H9 (cell line): ENCODE measurements around the gene NOSIP. TPM values are rescaled to one million over a fixed set of nuclear protein-coding genes. Genes with fewer than 3 reads are reported as not detected.

ENCODE experiments used
- DNase-seq: peaks from one replicate; pipeline ENCODE4 v3.0.0-alpha.2; 2017
- H2AFZ ChIP-seq: one replicate; pipeline ENCODE4 v1.6.1; 2013; ENCODE audit warnings: mild to moderate bottlenecking, low read length, control low read depth, moderate library complexity
- H2AK5ac ChIP-seq: 2 replicates; pipeline ENCODE4 v1.6.1; 2013; ENCODE audit warnings: low read length, control low read depth, mixed read lengths; ENCODE audit not compliant: insufficient read length
- H2BK120ac ChIP-seq: one replicate; pipeline ENCODE4 v1.6.1; 2013; ENCODE audit warnings: low read depth, mild to moderate bottlenecking, low read length, control low read depth, inconsistent platforms; ENCODE audit not compliant: poor library complexity, severe bottlenecking
- H2BK12ac ChIP-seq: 2 replicates; pipeline ENCODE4 v1.6.1; 2013; ENCODE audit warnings: low read length, control low read depth, mixed read lengths, low read depth; ENCODE audit not compliant: insufficient read length
- H2BK15ac ChIP-seq: 2 replicates; pipeline ENCODE4 v1.6.1; 2013; ENCODE audit warnings: low read depth, low read length, control low read depth
- H2BK20ac ChIP-seq: one replicate; pipeline ENCODE4 v1.6.1; 2013; ENCODE audit warnings: low read depth, mild to moderate bottlenecking, low read length, control low read depth, inconsistent platforms; ENCODE audit not compliant: poor library complexity, severe bottlenecking
- H2BK5ac ChIP-seq: 2 replicates; pipeline ENCODE4 v1.6.1; 2013; ENCODE audit warnings: low read length, control low read depth, mixed read lengths; ENCODE audit not compliant: insufficient read length
- H3K14ac ChIP-seq: 2 replicates; pipeline ENCODE4 v1.6.1; 2013; ENCODE audit warnings: low read length, control low read depth; ENCODE audit not compliant: insufficient read depth
- H3K18ac ChIP-seq: 2 replicates; pipeline ENCODE4 v1.6.1; 2013; ENCODE audit warnings: low read depth, mild to moderate bottlenecking, mixed read lengths, low read length, control low read depth; ENCODE audit not compliant: insufficient read length
- H3K23ac ChIP-seq: 2 replicates; pipeline ENCODE4 v1.6.1; 2013; ENCODE audit warnings: low read length, control low read depth, mixed read lengths, low read depth; ENCODE audit not compliant: insufficient read length
- H3K23me2 ChIP-seq: 2 replicates; pipeline ENCODE4 v1.6.1; 2013; ENCODE audit warnings: low read depth, mild to moderate bottlenecking, mixed read lengths, low read length, control low read depth; ENCODE audit not compliant: insufficient read length, poor library complexity, severe bottlenecking
- H3K27ac ChIP-seq: 2 replicates; pipeline ENCODE4 v1.5.1; 2013; ENCODE audit warnings: low read length, control low read depth, mixed read lengths, low read depth; ENCODE audit not compliant: insufficient read length
- H3K27me3 ChIP-seq: 2 replicates; pipeline ENCODE4 v1.6.1; 2013; ENCODE audit warnings: low read length, control low read depth, inconsistent platforms; ENCODE audit not compliant: insufficient read depth
- H3K4ac ChIP-seq: 2 replicates; pipeline ENCODE4 v1.6.1; 2013; ENCODE audit warnings: low read depth, mild to moderate bottlenecking, control low read depth, inconsistent platforms, low read length, moderate library complexity
- H3K4me1 ChIP-seq: 2 replicates; pipeline ENCODE4 v1.6.1; 2013; ENCODE audit warnings: low read length, control low read depth, inconsistent platforms; ENCODE audit not compliant: insufficient read depth
- H3K4me2 ChIP-seq: 2 replicates; pipeline ENCODE4 v1.6.1; 2013; ENCODE audit warnings: low read length, control low read depth, mixed read lengths; ENCODE audit not compliant: insufficient read length, insufficient read depth
- H3K56ac ChIP-seq: 2 replicates; pipeline ENCODE4 v1.6.1; 2013; ENCODE audit warnings: low read depth, mild to moderate bottlenecking, mixed read lengths, low read length, control low read depth; ENCODE audit not compliant: insufficient read length
- H3K79me1 ChIP-seq: 2 replicates; pipeline ENCODE4 v1.6.1; 2013; ENCODE audit warnings: low read depth, mild to moderate bottlenecking, moderate library complexity, low read length, control low read depth, inconsistent platforms; ENCODE audit not compliant: insufficient read depth, poor library complexity, severe bottlenecking
- H3K79me2 ChIP-seq: 2 replicates; pipeline ENCODE4 v1.6.1; 2013; ENCODE audit warnings: low read length, control low read depth, inconsistent platforms; ENCODE audit not compliant: insufficient read depth
- H3K9ac ChIP-seq: 2 replicates; pipeline ENCODE4 v1.6.1; 2013; ENCODE audit warnings: low read length, control low read depth, mixed read lengths; ENCODE audit not compliant: insufficient read length; ENCODE audit errors: extremely low read depth
- H3K9me3 ChIP-seq: one replicate; pipeline ENCODE4 v1.6.1; 2013; ENCODE audit warnings: low read depth, low read length, inconsistent platforms; ENCODE audit not compliant: control insufficient read depth
- H3T11ph ChIP-seq: one replicate; pipeline ENCODE4 v1.6.1; 2013; ENCODE audit warnings: mild to moderate bottlenecking, low read length, control low read depth, inconsistent platforms
- H4K20me1 ChIP-seq: one replicate; pipeline ENCODE4 v1.6.1; 2013; ENCODE audit not compliant: control insufficient read depth, insufficient read length, insufficient read depth
- H4K5ac ChIP-seq: 2 replicates; pipeline ENCODE4 v1.6.1; 2013; ENCODE audit warnings: low read depth, mild to moderate bottlenecking, mixed read lengths, low read length, control low read depth; ENCODE audit not compliant: insufficient read length
- H4K8ac ChIP-seq: replicated peaks from 2 replicates; pipeline ENCODE4 v1.6.1; 2013; ENCODE audit warnings: low read length, control low read depth, mixed read lengths, low read depth; ENCODE audit not compliant: insufficient read length
- H4K91ac ChIP-seq: 2 replicates; pipeline ENCODE4 v1.6.1; 2013; ENCODE audit warnings: low read depth, mild to moderate bottlenecking, moderate library complexity, mixed read lengths, low read length, control low read depth; ENCODE audit not compliant: insufficient read length
- H3K27ac Mint-ChIP-seq, 3 experiments: 2 replicates in 2 of 3; 3 replicates in 1 of 3; pipeline ENCODE4 v1.8.0; 2020 to 2021; ENCODE audit warnings: mixed read lengths in 3 of 3, mild to moderate bottlenecking in 1 of 3, moderate library complexity in 1 of 3
- H3K27me3 Mint-ChIP-seq: 2 replicates; pipeline ENCODE4 v1.8.0; 2021; ENCODE audit warnings: low read depth, mild to moderate bottlenecking, moderate library complexity, mixed read lengths
- H3K36me3 Mint-ChIP-seq, 3 experiments: 2 replicates in 2 of 3; 3 replicates in 1 of 3; pipeline ENCODE4 v1.8.0; 2020 to 2021; ENCODE audit warnings: low read depth in 3 of 3, mixed read lengths in 3 of 3; ENCODE audit not compliant: insufficient read depth in 1 of 3
- H3K4me1 Mint-ChIP-seq, 2 experiments: 2 replicates each; pipeline ENCODE4 v1.8.0; 2020; ENCODE audit warnings: mixed read lengths in 2 of 2
- H3K4me3 Mint-ChIP-seq, 2 experiments: 2 replicates in 1 of 2; 3 replicates in 1 of 2; pipeline ENCODE4 v1.8.0; 2020 to 2021; ENCODE audit warnings: mild to moderate bottlenecking in 2 of 2, mixed read lengths in 2 of 2, moderate library complexity in 1 of 2
- H3K9me3 Mint-ChIP-seq, 2 experiments: 2 replicates in 1 of 2; 3 replicates in 1 of 2; pipeline ENCODE4 v1.8.0; 2020; ENCODE audit warnings: mild to moderate bottlenecking in 2 of 2, mixed read lengths in 2 of 2, moderate library complexity in 1 of 2
- CTCF ChIP-seq: fragments of 200-600 bp; sonication (generic); conservative IDR thresholded peaks from 3 replicates; pipeline ENCODE4 v1.8.0; 2021; ENCODE audit warnings: antibody characterized with exemption, mild to moderate bottlenecking
- WGBS: extraction: QIAGEN DNeasy Blood & Tissue Kit; methylation state at CpG from one replicate; pipeline ENCODE4 v1.1.7; 2013; ENCODE audit warnings: missing lambda C conversion rate, low lambda C conversion rate, mixed read lengths; ENCODE audit not compliant: insufficient read length; ENCODE audit errors: extremely low coverage; 5-methylcytosine and 5-hydroxymethylcytosine counted together
- total RNA-seq: library from RNA; stranded (reverse); gene quantifications from 2 replicates; pipeline ENCODE4 v1.2.1, GENCODE V29; 2021

Gene NOSIP
- total RNA-seq, 1 experiment from 2014 or later: 78.4 TPM

- no peaks in the 10 kb centered on the region for H3K9me3 ChIP-seq
- H3K9ac ChIP-seq: no peak overlapping the region
- no peak overlapping the region for H2BK5ac ChIP-seq
- peaks cover 11 to 15% of the 10 kb centered on the region in 2 experiments for H3K4me1 Mint-ChIP-seq
- H4K91ac ChIP-seq: no peak overlapping the region
- H4K20me1 ChIP-seq: no peaks in the 10 kb centered on the region
- no peak for TF ChIP-seq CTCF
- no peaks in the 10 kb centered on the region for H3K27me3 ChIP-seq
- H2BK120ac ChIP-seq: no peak overlapping the region
- H3K4ac ChIP-seq: no peak overlapping the region
- H3K79me2 ChIP-seq: peaks cover 4% of the 10 kb centered on the region; the same call in 1 of the 2 replicates
- H3K36me3 Mint-ChIP-seq: peaks cover 0 to 4% (median 0%) of the 10 kb centered on the region in 3 experiments; a peak in 3 of 7 replicates
- H3K9me3 Mint-ChIP-seq: no peaks in the 10 kb centered on the region
- no peaks in the 10 kb centered on the region for H3K27me3 Mint-ChIP-seq
- H3K4me1 ChIP-seq: no peaks in the 10 kb centered on the region
- no peak overlapping the region for H2AK5ac ChIP-seq
- no peak overlapping the region for H2BK15ac ChIP-seq
- H2AFZ ChIP-seq: no peak overlapping the region
- no peak overlapping the region for H3K14ac ChIP-seq
- no peak overlapping the region for H3K4me3 Mint-ChIP-seq
- no peak overlapping the region for H3K18ac ChIP-seq
- H3K23ac ChIP-seq: no peak overlapping the region
- no peak overlapping the region for H3K56ac ChIP-seq
- no peak overlapping the region for H3K4me2 ChIP-seq
- no peak overlapping the region for H3K27ac ChIP-seq
- H3K79me1 ChIP-seq: no peaks in the 10 kb centered on the region
- H4K5ac ChIP-seq: no peak overlapping the region
- no peak overlapping the region for H4K8ac ChIP-seq
- no peak overlapping the region for H2BK20ac ChIP-seq
- no CpG with 5 or more reads among the region's 9 CpGs for WGBS
- no peak overlapping the region for H2BK12ac ChIP-seq
- no peak for DNase-seq
- H3K23me2 ChIP-seq: no peaks in the 10 kb centered on the region
- no peak overlapping the region for H3T11ph ChIP-seq
- H3K27ac Mint-ChIP-seq: no peak overlapping the region
Observed at GRCh38 chr19:49567861-49568441, 12.4 kb downstream of the NOSIP start.
